Liver (tissue), 3 donors: ENCODE results near the gene FLNB.

Source experiments
- GABPA ChIP-seq, 2 donors: IDR thresholded peaks in 1 of 2; conservative IDR thresholded peaks in 1 of 2; 2 replicates each; pipeline ENCODE4 v1.6.1; 2016; ENCODE audit warnings: antibody characterized with exemption in 2 of 2, mild to moderate bottlenecking in 1 of 2, moderate library complexity in 1 of 2
- JUND ChIP-seq, 2 donors: IDR thresholded peaks; 2 replicates each; pipeline ENCODE4 v1.6.1; 2016; ENCODE audit warnings: antibody characterized with exemption in 2 of 2
- RAD21 ChIP-seq, 2 donors: IDR thresholded peaks; 2 replicates each; pipeline ENCODE4 v1.6.1; 2016; ENCODE audit warnings: antibody characterized with exemption in 2 of 2, mild to moderate bottlenecking in 2 of 2
- SP1 ChIP-seq: IDR thresholded peaks from 2 replicates; pipeline ENCODE4 v1.6.1; 2018; ENCODE audit warnings: antibody characterized with exemption, mild to moderate bottlenecking
- TAF1 ChIP-seq: conservative IDR thresholded peaks from 2 replicates; pipeline ENCODE4 v1.6.1; 2016; ENCODE audit warnings: antibody characterized with exemption, mild to moderate bottlenecking
- YY1 ChIP-seq: IDR thresholded peaks from 2 replicates; pipeline ENCODE4 v1.6.1; 2016; ENCODE audit warnings: antibody characterized with exemption, mild to moderate bottlenecking
- TF ChIP-seq, protein P1 (sequence below): fragments of 150-350 bp; IDR thresholded peaks from 2 replicates; pipeline ENCODE4 v1.5.1; 2017; ENCODE audit warnings: improper control_type of control experiment, low read depth, low read length; ENCODE audit not compliant: missing input control
- TF ChIP-seq, protein P2 (sequence below): IDR thresholded peaks from 2 replicates; pipeline ENCODE4 v1.6.1; 2016; ENCODE audit warnings: antibody characterized with exemption
- TF ChIP-seq, protein P3 (sequence below): IDR thresholded peaks from 2 replicates; pipeline ENCODE4 v1.6.1; 2016; ENCODE audit warnings: antibody characterized with exemption, mild to moderate bottlenecking
- donor health status: healthy.
- donor health status: healthy.

DNA sequence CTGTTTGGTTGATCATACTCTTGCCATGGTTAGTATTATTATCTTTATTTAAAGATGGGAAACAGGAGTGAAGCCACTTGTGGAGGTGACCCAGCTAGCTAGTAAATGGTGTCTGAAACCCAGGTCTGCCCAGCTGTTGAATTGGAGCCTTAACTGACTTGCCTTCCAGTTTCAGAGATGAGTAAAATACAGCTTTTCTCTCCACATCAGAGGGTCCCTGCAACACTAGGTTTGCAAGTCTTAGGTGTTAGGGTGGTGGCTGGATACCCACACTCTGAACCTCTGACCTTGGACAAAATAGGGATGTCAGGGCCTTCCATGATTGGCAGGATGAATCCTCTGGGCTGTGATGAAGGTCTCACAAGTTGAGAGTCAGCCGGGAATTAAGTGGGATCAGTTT is 4.1 kb downstream of the FLNB start:
- TF ChIP-seq, protein P1, sequence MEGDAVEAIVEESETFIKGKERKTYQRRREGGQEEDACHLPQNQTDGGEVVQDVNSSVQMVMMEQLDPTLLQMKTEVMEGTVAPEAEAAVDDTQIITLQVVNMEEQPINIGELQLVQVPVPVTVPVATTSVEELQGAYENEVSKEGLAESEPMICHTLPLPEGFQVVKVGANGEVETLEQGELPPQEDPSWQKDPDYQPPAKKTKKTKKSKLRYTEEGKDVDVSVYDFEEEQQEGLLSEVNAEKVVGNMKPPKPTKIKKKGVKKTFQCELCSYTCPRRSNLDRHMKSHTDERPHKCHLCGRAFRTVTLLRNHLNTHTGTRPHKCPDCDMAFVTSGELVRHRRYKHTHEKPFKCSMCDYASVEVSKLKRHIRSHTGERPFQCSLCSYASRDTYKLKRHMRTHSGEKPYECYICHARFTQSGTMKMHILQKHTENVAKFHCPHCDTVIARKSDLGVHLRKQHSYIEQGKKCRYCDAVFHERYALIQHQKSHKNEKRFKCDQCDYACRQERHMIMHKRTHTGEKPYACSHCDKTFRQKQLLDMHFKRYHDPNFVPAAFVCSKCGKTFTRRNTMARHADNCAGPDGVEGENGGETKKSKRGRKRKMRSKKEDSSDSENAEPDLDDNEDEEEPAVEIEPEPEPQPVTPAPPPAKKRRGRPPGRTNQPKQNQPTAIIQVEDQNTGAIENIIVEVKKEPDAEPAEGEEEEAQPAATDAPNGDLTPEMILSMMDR, result no peak
- no peak for TF ChIP-seq RAD21 (IDR thresholded peaks at IDR 0.05)
- TF ChIP-seq, protein P2, sequence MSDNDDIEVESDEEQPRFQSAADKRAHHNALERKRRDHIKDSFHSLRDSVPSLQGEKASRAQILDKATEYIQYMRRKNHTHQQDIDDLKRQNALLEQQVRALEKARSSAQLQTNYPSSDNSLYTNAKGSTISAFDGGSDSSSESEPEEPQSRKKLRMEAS, result no peak
- no peak for TF ChIP-seq JUND (IDR thresholded peaks at IDR 0.05)
- no peak for TF ChIP-seq TAF1
- TF ChIP-seq SP1, result no peak
- TF ChIP-seq GABPA (IDR thresholded peaks at IDR 0.05 in 1 of 2, conservative IDR thresholded peaks at IDR 0.05 in 1 of 2), result no peak
- TF ChIP-seq YY1, result no peak
- TF ChIP-seq, protein P3, sequence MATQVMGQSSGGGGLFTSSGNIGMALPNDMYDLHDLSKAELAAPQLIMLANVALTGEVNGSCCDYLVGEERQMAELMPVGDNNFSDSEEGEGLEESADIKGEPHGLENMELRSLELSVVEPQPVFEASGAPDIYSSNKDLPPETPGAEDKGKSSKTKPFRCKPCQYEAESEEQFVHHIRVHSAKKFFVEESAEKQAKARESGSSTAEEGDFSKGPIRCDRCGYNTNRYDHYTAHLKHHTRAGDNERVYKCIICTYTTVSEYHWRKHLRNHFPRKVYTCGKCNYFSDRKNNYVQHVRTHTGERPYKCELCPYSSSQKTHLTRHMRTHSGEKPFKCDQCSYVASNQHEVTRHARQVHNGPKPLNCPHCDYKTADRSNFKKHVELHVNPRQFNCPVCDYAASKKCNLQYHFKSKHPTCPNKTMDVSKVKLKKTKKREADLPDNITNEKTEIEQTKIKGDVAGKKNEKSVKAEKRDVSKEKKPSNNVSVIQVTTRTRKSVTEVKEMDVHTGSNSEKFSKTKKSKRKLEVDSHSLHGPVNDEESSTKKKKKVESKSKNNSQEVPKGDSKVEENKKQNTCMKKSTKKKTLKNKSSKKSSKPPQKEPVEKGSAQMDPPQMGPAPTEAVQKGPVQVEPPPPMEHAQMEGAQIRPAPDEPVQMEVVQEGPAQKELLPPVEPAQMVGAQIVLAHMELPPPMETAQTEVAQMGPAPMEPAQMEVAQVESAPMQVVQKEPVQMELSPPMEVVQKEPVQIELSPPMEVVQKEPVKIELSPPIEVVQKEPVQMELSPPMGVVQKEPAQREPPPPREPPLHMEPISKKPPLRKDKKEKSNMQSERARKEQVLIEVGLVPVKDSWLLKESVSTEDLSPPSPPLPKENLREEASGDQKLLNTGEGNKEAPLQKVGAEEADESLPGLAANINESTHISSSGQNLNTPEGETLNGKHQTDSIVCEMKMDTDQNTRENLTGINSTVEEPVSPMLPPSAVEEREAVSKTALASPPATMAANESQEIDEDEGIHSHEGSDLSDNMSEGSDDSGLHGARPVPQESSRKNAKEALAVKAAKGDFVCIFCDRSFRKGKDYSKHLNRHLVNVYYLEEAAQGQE, result no peak
